GM19324 (cell line): ENCODE data around the gene ZAP70.

ENCODE experiments used
- ATAC-seq: cut with Tn5 transposase; IDR thresholded peaks from one replicate; pipeline ENCODE4 v1.9.1; 2021; ENCODE audit warnings: mild to moderate bottlenecking, moderate library complexity; ENCODE audit not compliant: unreplicated experiment, low FRiP score

The ZAP70 gene

GRCh38 chr2:97774425-97774824 is 61.0 kb downstream of the ZAP70 start:
- ATAC-seq = no peak

GRCh38 chr2:97775074-97775473 is 61.7 kb downstream of the ZAP70 start:
- no peak for ATAC-seq

- no peak for ATAC-seq
Observed at GRCh38 chr2:97779141-97779540, 65.8 kb downstream of the ZAP70 start.

GRCh38 chr2:97781981-97782380 is 68.6 kb downstream of the ZAP70 start:
- no peak for ATAC-seq

GRCh38 chr2:97784953-97785352 is 71.6 kb downstream of the ZAP70 start:
- no peak for ATAC-seq

- ATAC-seq = no peak
Observed at GRCh38 chr2:97785818-97786217, 72.4 kb downstream of the ZAP70 start.

GRCh38 chr2:97788986-97789644 is 75.7 kb downstream of the ZAP70 start:
- ATAC-seq = no peak
